ENCODE results near the gene CCDC198. TPM values are rescaled to one million over a fixed set of nuclear protein-coding genes. Genes with fewer than 3 reads are reported as not detected.

CCDC198 gene
- total and polyA plus RNA-seq, 9 of the 15 experiments (the other 6 are each of a cell fraction or from before 2014, with no cell fraction given): not detected

DNA sequence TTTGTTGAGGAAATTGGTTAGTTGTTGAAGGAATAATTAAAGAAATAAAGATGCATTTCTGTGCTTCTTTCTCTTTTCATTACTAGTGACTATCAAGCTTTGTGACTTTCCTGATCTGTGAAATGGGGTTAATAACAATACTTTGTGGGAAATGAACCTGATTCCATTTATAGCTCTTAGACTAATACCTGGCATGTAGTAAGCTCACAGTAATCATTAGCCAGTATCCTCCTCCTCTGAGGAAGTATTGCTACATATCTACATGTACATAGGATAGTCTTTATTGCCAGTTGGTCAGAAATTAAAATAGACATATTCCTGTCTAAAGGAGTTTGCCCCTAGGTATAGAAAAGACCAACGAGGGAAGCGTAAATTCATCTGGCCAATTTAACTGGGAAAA, 1.8 kb upstream of the CCDC198 start:
- Histone ChIP-seq H3K27ac (ENCODE audit: extremely low read depth, low read depth, low read length) (no peak overlapping the region), H3K79me2 (ENCODE audit: control insufficient read depth, insufficient read depth, low read length) (no peaks in the 10 kb centered on the region), H3K27me3 (ENCODE audit: control insufficient read depth in 2 of 2, insufficient read depth in 2 of 2, low read length in 2 of 2) (no peaks in the 10 kb centered on the region), H4K20me1 (replicated peaks; ENCODE audit: control insufficient read depth, insufficient read depth, low read length) (no peaks in the 10 kb centered on the region; the same call in 1 of the 2 replicates), H3K9me1 (ENCODE audit: control insufficient read depth, insufficient read depth, low read length) (no peaks in the 10 kb centered on the region), H3K36me3 (ENCODE audit: control insufficient read depth, insufficient read depth, low read length) (no peaks in the 10 kb centered on the region), H3K4me3 (no peak overlapping the region), H3K4me1 (replicated peaks in 1 of 2; ENCODE audit: control insufficient read depth in 2 of 2, insufficient read depth in 2 of 2, low read length in 2 of 2) (no peaks in the 10 kb centered on the region), H3K9me3 (replicated peaks; ENCODE audit: control insufficient read depth, insufficient read depth, low read depth, low read length) (no peaks in the 10 kb centered on the region), H3K9ac (ENCODE audit: insufficient read depth in 1 of 2, low read depth in 2 of 2, low read length in 2 of 2) (no peak overlapping the region), H3K4me2 (ENCODE audit: insufficient read depth, low read length) (no peak overlapping the region), H2AFZ (ENCODE audit: low read depth, low read length) (no peak overlapping the region)
- in situ Hi-C loops (cut with MboI): no loop called here
- ChIA-PET CTCF (ENCODE audit: low intra/inter-chr PET ratio) (no interaction called here), POLR2A (interaction anchor here (1.2 kb wide), 1 partner anchor 25 kb away, joined by 3 read pairs; no protein-coding TSS in a partner anchor)
- intact Hi-C loops (cut with micrococcal nuclease): no loop called here
- FAIRE-seq (no peak), DNase-seq (ENCODE audit: extremely low read depth in 1 of 4, low spot score in 3 of 4) (no peak), ATAC-seq (no peak)
- no TSS peak for BruUV-seq (replicated peaks)
- TF ChIP-seq, protein P1, sequence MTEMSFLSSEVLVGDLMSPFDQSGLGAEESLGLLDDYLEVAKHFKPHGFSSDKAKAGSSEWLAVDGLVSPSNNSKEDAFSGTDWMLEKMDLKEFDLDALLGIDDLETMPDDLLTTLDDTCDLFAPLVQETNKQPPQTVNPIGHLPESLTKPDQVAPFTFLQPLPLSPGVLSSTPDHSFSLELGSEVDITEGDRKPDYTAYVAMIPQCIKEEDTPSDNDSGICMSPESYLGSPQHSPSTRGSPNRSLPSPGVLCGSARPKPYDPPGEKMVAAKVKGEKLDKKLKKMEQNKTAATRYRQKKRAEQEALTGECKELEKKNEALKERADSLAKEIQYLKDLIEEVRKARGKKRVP (CRISPR knock-in tag; IDR thresholded peaks at IDR 0.05): no peak
- TF ChIP-seq MCM3 (IDR thresholded peaks at IDR 0.05): no peak
- TF ChIP-seq SPI1 (IDR thresholded peaks at IDR 0.05; ENCODE audit: borderline replicate concordance, low read depth, low read length): no peak
- no peak for TF ChIP-seq PHTF2 (CRISPR knock-in tag; IDR thresholded peaks at IDR 0.05)
- no peak for TF ChIP-seq ZNF175 (CRISPR knock-in tag; IDR thresholded peaks at IDR 0.05; ENCODE audit: low read depth)
- no peak for TF ChIP-seq ZKSCAN1 (IDR thresholded peaks at IDR 0.05; ENCODE audit: low read depth, low read length)
- TF ChIP-seq POLR2H (tag; IDR thresholded peaks at IDR 0.05; ENCODE audit: low read depth): no peak
- no peak for TF ChIP-seq PCBP1 (IDR thresholded peaks at IDR 0.05; ENCODE audit: low read depth, low read length, poor library complexity, severe bottlenecking)
- TF ChIP-seq L3MBTL2 (IDR thresholded peaks at IDR 0.05): no peak
- TF ChIP-seq NR4A1 (CRISPR knock-in tag; IDR thresholded peaks at IDR 0.05): no peak
- TF ChIP-seq NR4A1 (tag; IDR thresholded peaks at IDR 0.05): no peak
- TF ChIP-seq WHSC1 (IDR thresholded peaks at IDR 0.05; ENCODE audit: low read length): no peak
- TF ChIP-seq MTA1 (IDR thresholded peaks at IDR 0.05; ENCODE audit: borderline replicate concordance): no peak
- TF ChIP-seq CXXC5 (CRISPR knock-in tag; IDR thresholded peaks at IDR 0.05): no peak
- WGBS (ENCODE audit: insufficient coverage, low coverage, missing lambda C conversion rate): 4% methylated on average over 2 of the region's 2 CpGs

Data from K562 (cell line).